Tibial nerve (tissue), 4 donors: ENCODE measurements around the gene TLX2.

Source experiments
- EP300 ChIP-seq, 2 donors: sonication (generic); formaldehyde crosslinking; IDR thresholded peaks; one replicate each; pipeline ENCODE4 v1.6.1; 2017; ENCODE audit warnings: antibody characterized with exemption in 2 of 2, mild to moderate bottlenecking in 1 of 2
- POLR2A ChIP-seq, 2 donors: fragments of 450-650 bp; IDR thresholded peaks; one replicate each; pipeline ENCODE4 v1.6.1; 2017; ENCODE audit warnings: antibody characterized with exemption in 2 of 2, mild to moderate bottlenecking in 2 of 2, moderate library complexity in 2 of 2
- TF ChIP-seq, protein P1 (sequence below), 5 experiments: fragments of 200-600 bp in 3 of 5; fragments of 450-650 bp in 2 of 5; sonication (generic) in 3 of 5; IDR thresholded peaks; one replicate each; pipeline ENCODE4 v1.5.1; 2016 to 2019; ENCODE audit warnings: antibody characterized with exemption in 5 of 5, mild to moderate bottlenecking in 3 of 5, moderate library complexity in 2 of 5

DNA sequence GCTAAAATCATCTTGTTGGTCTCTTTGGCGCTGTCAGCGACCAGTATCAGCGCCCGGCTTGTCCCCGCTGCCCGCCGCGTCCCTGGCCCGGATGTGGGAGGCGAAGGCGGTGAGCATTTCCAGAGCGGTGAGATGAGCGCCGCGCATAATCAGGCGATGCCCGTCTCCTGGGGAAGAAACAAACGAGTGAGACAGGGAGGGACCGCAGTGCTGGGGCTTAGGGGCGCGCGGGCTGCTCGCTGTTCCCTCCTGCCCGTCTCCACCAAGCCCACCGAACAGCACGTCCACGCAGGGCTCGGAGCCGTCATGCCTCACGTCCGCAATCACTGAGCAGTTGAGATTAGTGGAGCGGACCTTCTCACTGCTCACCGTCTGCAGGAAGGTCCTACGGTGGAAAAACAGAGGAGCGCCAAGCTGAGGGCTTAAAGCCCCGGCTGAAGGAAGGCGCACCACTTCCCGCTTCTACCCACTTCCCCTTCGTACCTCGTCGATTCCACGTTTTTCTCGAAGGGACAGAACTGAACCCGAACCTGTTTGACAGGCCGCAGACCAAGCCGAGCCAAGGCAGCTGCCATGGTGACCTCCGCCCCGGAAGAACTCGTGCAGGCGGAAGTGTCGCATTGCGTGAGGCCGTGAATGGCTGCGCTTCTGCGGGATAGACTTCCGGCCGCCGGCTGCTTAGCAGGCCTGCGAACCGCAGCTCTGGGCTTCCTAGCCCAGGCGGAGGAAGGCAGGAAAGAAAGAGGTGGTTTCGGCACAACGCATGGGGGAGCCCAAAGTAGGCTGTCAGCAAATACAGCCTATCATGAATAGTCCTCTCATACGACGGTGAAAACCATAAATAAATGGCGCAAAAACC, 41.9 kb upstream of the TLX2 start, which contains the start of gene MRPL53:
- TF ChIP-seq, protein P1, sequence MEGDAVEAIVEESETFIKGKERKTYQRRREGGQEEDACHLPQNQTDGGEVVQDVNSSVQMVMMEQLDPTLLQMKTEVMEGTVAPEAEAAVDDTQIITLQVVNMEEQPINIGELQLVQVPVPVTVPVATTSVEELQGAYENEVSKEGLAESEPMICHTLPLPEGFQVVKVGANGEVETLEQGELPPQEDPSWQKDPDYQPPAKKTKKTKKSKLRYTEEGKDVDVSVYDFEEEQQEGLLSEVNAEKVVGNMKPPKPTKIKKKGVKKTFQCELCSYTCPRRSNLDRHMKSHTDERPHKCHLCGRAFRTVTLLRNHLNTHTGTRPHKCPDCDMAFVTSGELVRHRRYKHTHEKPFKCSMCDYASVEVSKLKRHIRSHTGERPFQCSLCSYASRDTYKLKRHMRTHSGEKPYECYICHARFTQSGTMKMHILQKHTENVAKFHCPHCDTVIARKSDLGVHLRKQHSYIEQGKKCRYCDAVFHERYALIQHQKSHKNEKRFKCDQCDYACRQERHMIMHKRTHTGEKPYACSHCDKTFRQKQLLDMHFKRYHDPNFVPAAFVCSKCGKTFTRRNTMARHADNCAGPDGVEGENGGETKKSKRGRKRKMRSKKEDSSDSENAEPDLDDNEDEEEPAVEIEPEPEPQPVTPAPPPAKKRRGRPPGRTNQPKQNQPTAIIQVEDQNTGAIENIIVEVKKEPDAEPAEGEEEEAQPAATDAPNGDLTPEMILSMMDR (IDR thresholded peaks at IDR 0.05), result no peak
- peak; percentile 57 to 79 for TF ChIP-seq POLR2A (IDR thresholded peaks at IDR 0.05)
- TF ChIP-seq EP300 (IDR thresholded peaks at IDR 0.05), result peak; percentile 38 to 98
